Dedifferentiated amniotic fluid mesenchymal stem cell (primary cell): ENCODE results near the gene KCNK3.
A peak's percentile ranks its signal among the peaks of the same experiment; 100 is the strongest.
"Not testable (repeated sequence)": the region's sequence is repeated elsewhere in the genome, so short reads cannot be mapped to it uniquely, and the experiment has no call there.

Experiments
- DNase-seq: peaks from one replicate; pipeline ENCODE4 v3.0.0-alpha.2; 2016; ENCODE audit errors: extremely low spot score

The KCNK3 gene

GRCh38 chr2:26692279-26692896 is at the start of gene KCNK3:
Gene KCNK3 (plus strand): TSS chr2:26692722. CDS start chr2:26692876, 154 bp downstream.
- no peak for DNase-seq

GRCh38 chr2:26644188-26644835 is 48.2 kb upstream of the KCNK3 start:
- no peak for DNase-seq

GRCh38 chr2:26645762-26646161 is 46.8 kb upstream of the KCNK3 start:
- DNase-seq = no peak

GRCh38 chr2:26646986-26647672 is 45.4 kb upstream of the KCNK3 start:
- no peak for DNase-seq

- DNase-seq = no peak
Observed at GRCh38 chr2:26647981-26648380, 44.5 kb upstream of the KCNK3 start.

GRCh38 chr2:26648516-26648915 is 44.0 kb upstream of the KCNK3 start:
- no peak for DNase-seq

- DNase-seq = no peak
Observed at GRCh38 chr2:26649322-26649721, 43.2 kb upstream of the KCNK3 start.

- no peak for DNase-seq
Observed at GRCh38 chr2:26649992-26650712, 42.4 kb upstream of the KCNK3 start.

GRCh38 chr2:26650713-26651469 is 41.6 kb upstream of the KCNK3 start:
- DNase-seq = no peak

- no peak for DNase-seq
Observed at GRCh38 chr2:26651470-26651771, 41.1 kb upstream of the KCNK3 start.

GRCh38 chr2:26651799-26652198 is 40.7 kb upstream of the KCNK3 start:
- no peak for DNase-seq

- DNase-seq = peak; percentile 72
Observed at GRCh38 chr2:26652361-26653041, 40.0 kb upstream of the KCNK3 start.

GRCh38 chr2:26653207-26654060 is 39.1 kb upstream of the KCNK3 start:
- no peak for DNase-seq

- no peak for DNase-seq
Observed at GRCh38 chr2:26654061-26654340, 38.5 kb upstream of the KCNK3 start.

GRCh38 chr2:26655120-26655519 is 37.4 kb upstream of the KCNK3 start:
- DNase-seq = not testable (repeated sequence)

GRCh38 chr2:26655611-26656195 is 36.8 kb upstream of the KCNK3 start:
- no peak for DNase-seq

GRCh38 chr2:26657265-26657664 is 35.3 kb upstream of the KCNK3 start:
- DNase-seq = no peak

- DNase-seq = no peak
Observed at GRCh38 chr2:26658691-26659346, 33.7 kb upstream of the KCNK3 start.

GRCh38 chr2:26660363-26660962 is 32.1 kb upstream of the KCNK3 start:
- no peak for DNase-seq
